ENCODE results near the gene GULP1. TPM values are rescaled to one million over a fixed set of nuclear protein-coding genes. Genes with fewer than 3 reads are reported as not detected.

Gene GULP1
- total and polyA plus RNA-seq, 2 experiments from 2014 or later = 94.6 to 181 TPM

GRCh38 chr2:188327518-188328213, 36.0 kb downstream of the GULP1 start:
- DNase-seq (ENCODE audit: low spot score) (no peak), ATAC-seq (no peak)
- Mint-ChIP-seq H3K9me3 (no peaks in the 10 kb centered on the region), H3K4me1 (peaks cover 34% of the 10 kb centered on the region), H3K4me3 (no peak overlapping the region), H3K27ac (peak overlapping the region; percentile 57; the same call in 1 of the 2 replicates), H3K36me3 (ENCODE audit: low read depth) (no peaks in the 10 kb centered on the region), H3K27me3 (ENCODE audit: insufficient read depth, low read depth, poor library complexity) (no peaks in the 10 kb centered on the region)
- Histone ChIP-seq H3K27me3 (ENCODE audit: insufficient read depth) (no peaks in the 10 kb centered on the region), H4K20me1 (replicated peaks; ENCODE audit: insufficient read depth) (peaks cover 40% of the 10 kb centered on the region), H3K79me2 (replicated peaks; ENCODE audit: insufficient read depth) (peaks cover 100% of the 10 kb centered on the region), H3K27ac (ENCODE audit: low read depth) (0 out of 2 replicates have a peak overlapping the region, but pooled peaks have one; percentile 4), H3K36me3 (ENCODE audit: insufficient read depth) (no peaks in the 10 kb centered on the region), H3F3A (replicated peaks; ENCODE audit: low read depth) (no peaks in the 10 kb centered on the region), H2AFZ (no peak overlapping the region), H3K4me3 (no peak overlapping the region), H3K4me1 (ENCODE audit: insufficient read depth) (peaks cover 61% of the 10 kb centered on the region), H3K4me2 (peak overlapping the region; percentile 1; the same call in 1 of the 2 replicates), H3K9me2 (ENCODE audit: insufficient read depth) (no peaks in the 10 kb centered on the region)
- TF ChIP-seq STAT1 (IDR thresholded peaks at IDR 0.05; ENCODE audit: unreplicated experiment) (no peak), EZH2phosphoT487 (IDR thresholded peaks at IDR 0.05; ENCODE audit: unreplicated experiment) (no peak), CTCF (conservative IDR thresholded peaks at IDR 0.05; ENCODE audit: low read depth in 2 of 2) (no peak), CREB1 (CRISPR knock-in tag; IDR thresholded peaks at IDR 0.05; ENCODE audit: low read depth) (no peak), JUNB (IDR thresholded peaks at IDR 0.05; ENCODE audit: unreplicated experiment) (no peak), REST (IDR thresholded peaks at IDR 0.05; ENCODE audit: unreplicated experiment) (no peak), NANOG (IDR thresholded peaks at IDR 0.05; ENCODE audit: borderline replicate concordance) (no peak), ZNF331 (CRISPR knock-in tag; IDR thresholded peaks at IDR 0.05; ENCODE audit: low read depth) (no peak), ZNF462 (CRISPR knock-in tag; IDR thresholded peaks at IDR 0.05) (no peak), ETS1 (IDR thresholded peaks at IDR 0.05) (no peak), POLR2AphosphoS5 (IDR thresholded peaks at IDR 0.05; ENCODE audit: low read depth) (no peak), EZH2 (IDR thresholded peaks at IDR 0.05; ENCODE audit: low read depth, unreplicated experiment) (no peak), ZNF114 (CRISPR knock-in tag; IDR thresholded peaks at IDR 0.05) (no peak)

Data from GM23338 (cell line).